ENCODE results near the gene SMAD7.

DNA sequence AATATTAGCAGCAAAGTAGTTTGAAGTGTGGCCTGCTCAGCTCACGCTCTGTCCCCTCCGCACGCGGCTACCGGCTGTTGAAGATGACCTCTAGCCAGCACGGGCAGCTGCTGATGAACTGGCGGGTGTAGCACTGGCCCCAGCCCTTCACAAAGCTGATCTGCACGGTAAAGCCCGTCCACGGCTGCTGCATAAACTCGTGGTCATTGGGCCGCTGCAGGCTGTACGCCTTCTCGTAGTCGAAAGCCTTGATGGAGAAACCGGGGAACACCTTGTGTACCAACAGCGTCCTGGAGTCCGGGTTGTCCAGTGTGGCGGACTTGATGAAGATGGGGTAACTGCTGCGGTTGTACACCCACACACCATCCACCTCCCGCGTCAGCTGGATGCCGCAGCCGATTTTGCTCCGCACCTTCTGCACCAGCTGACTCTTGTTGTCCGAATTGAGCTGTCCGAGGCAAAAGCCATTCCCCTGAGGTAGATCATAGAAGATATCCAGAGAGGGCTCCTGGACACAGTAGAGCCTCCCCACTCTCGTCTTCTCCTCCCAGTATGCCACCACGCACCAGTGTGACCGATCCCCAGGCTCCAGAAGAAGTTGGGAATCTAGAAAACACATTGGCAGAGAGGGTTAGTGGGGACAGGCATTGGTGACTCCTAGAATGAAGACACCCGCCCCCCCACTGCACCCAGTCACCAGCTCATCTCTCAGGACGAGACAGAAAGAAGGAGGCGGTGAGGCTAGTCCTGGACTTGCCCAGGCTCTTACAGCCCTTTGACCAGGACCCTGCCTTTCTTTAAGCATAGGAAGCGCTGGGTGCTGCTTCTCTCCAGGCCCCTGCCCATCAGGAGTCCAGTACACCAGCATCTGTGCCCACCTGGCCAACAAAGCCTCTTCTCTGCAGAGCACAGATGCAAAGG lies 29.2 kb downstream of the SMAD7 start:
- TF ChIP-seq POLR2A (IDR thresholded peaks at IDR 0.05; ENCODE audit: low read length) (no peak), GATA1 (IDR thresholded peaks at IDR 0.05; ENCODE audit: low read depth, low read length) (no peak)
